K562 treated with DMSO at 1 percent for 12 hours (cell line): ENCODE data around the gene CSNK1D. TPM values are rescaled to one million over a fixed set of nuclear protein-coding genes. Genes with fewer than 3 reads are reported as not detected.

ENCODE experiments used
- total RNA-seq: library from RNA; unstranded; fragments of 300-600 nt; gene quantifications from 2 replicates; pipeline ENCODE4 v1.2.3, GENCODE V29; 2022; ENCODE audit not compliant: insufficient read depth

Gene CSNK1D
- 99.2 and 164 TPM in 2 replicates for total RNA-seq

DNA sequence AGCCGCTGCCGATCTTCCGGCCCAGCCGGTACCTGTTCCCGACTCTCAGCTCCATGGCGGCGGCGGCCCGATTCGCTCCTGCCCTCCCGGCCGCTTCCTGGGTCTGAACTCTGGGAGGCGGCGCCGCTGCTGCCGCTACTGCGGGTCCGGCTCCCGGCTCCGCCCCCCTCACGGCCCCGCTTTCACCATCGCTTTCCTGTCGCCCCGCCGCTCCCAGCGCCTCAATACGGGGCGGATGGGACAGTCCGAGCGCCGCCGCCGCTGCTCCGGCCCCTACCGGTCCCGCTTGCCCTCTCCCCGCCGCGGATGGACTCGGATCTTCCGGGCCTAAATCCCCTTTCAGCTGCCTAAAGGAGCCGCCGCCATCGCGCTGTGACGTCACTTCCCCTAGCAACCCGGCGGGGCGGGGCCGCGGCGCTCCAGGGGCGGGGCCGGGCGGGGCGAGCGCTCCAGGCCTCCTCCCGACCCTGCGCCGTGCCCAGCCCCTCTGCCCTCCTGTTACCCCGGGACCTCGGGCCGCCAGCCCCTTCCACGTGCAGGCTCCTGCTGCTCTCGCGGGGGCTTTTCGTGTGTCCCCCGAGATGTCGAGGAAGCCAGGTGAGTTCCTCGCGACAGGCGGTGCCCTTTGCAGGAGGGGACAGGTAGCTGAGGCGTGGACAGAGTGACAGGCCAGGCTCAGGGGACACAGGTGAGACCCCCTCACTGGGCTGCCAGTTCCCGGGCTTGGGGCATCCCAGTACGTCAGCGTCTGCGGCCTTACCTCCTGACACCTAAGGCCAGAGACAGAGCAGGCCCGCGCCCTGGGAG is at the start of gene CSNK1D:
CSNK1D (minus strand) TSS at position 374 of the 807 bp plus-strand sequence; CDS start at position 55, 319 bp downstream.

GRCh38 chr17:82317394-82318168 is 44.1 kb upstream of the CSNK1D start, which contains the start of gene CD7:
Gene CD7 (minus strand): TSS chr17:82317608. CDS start chr17:82317495, 113 bp downstream.

GRCh38 chr17:82228842-82229697 is 44.4 kb downstream of the CSNK1D start, which contains the start of gene SLC16A3:
Gene SLC16A3 (plus strand): TSS chr17:82229042. CDS start chr17:82236009, 6,967 bp downstream.

GRCh38 chr17:82212331-82213250 is 60.9 kb downstream of the CSNK1D start, which contains the start of gene CCDC57:
Gene CCDC57 (minus strand): TSS chr17:82212842. CDS start chr17:82201944, 10,898 bp downstream.

Other genes starting within 250 kb of the CSNK1D start
- gene RAC3, start 242.0 kb downstream of the CSNK1D start, total RNA-seq: 58.4 and 82.9 TPM in 2 replicates
- gene DCXR, start 236.0 kb downstream of the CSNK1D start, total RNA-seq: 273 and 376 TPM in 2 replicates
- gene RFNG, start 221.9 kb downstream of the CSNK1D start, total RNA-seq: 33.4 and 35.0 TPM in 2 replicates
- 118 and 137 TPM in 2 replicates for gene GPS1, start 221.8 kb downstream of the CSNK1D start, total RNA-seq
- gene DUS1L, start 207.9 kb downstream of the CSNK1D start, total RNA-seq: 185 and 205 TPM in 2 replicates
- gene FASN, start 175.5 kb downstream of the CSNK1D start, total RNA-seq: 69.3 and 119 TPM in 2 replicates
- gene CCDC57, start 60.9 kb downstream of the CSNK1D start, total RNA-seq: 10.5 and 13.8 TPM in 2 replicates
- 1.8 and 2.6 TPM in 2 replicates for gene SLC16A3, start 44.7 kb downstream of the CSNK1D start, total RNA-seq
- not detected in 2 replicates for gene CD7, start 43.9 kb upstream of the CSNK1D start, total RNA-seq
- not detected in 2 replicates for gene SECTM1, start 60.1 kb upstream of the CSNK1D start, total RNA-seq
- 2.0 and 2.3 TPM in 2 replicates for gene TEX19, start 85.5 kb upstream of the CSNK1D start, total RNA-seq
- not detected in 2 replicates for gene UTS2R, start 98.1 kb upstream of the CSNK1D start, total RNA-seq
- gene HEXD, start 144.6 kb upstream of the CSNK1D start, total RNA-seq: 25.8 and 26.3 TPM in 2 replicates
- 17.0 and 29.9 TPM in 2 replicates for gene OGFOD3, start 144.9 kb upstream of the CSNK1D start, total RNA-seq
- gene CYBC1, start 177.1 kb upstream of the CSNK1D start, total RNA-seq: 61.3 and 80.2 TPM in 2 replicates
- 421 and 447 TPM in 2 replicates for gene NARF, start 185.0 kb upstream of the CSNK1D start, total RNA-seq
- 23.5 and 62.6 TPM in 2 replicates for gene FOXK2, start 246.0 kb upstream of the CSNK1D start, total RNA-seq